HepG2 (cell line): Measurements from ENCODE around the gene RPS2. TPM values are rescaled to one million over a fixed set of nuclear protein-coding genes. Genes with fewer than 3 reads are reported as not detected.

Experiments used
- ATAC-seq: fragments of 200-7000 bp; cut with Tn5 transposase; 3 replicates; pipeline ENCODE4 v1.9.1; 2020; ENCODE audit warnings: mild to moderate bottlenecking, moderate library complexity
- BruUV-seq: library from RNA; stranded (reverse); fragments of 400-500 nt; replicated peaks from 2 replicates; lab custom pipeline; 2021; lab: Mats Ljungman, UMichigan
- CTCF ChIA-PET: fragments of 300-600 bp; formaldehyde crosslinking; extraction: SDS; loops from one replicate; lab custom pipeline; 2021; ENCODE audit warnings: low total read pairs, inconsistent platforms, low intra/inter-chr PET ratio; lab: Yijun Ruan, JAX
- POLR2A ChIA-PET: fragments of 350-600 bp; sonication (Branson Sonifier 250); formaldehyde crosslinking; loops from one replicate; lab custom pipeline; 2020; ENCODE audit warnings: antibody characterized with exemption, inconsistent platforms; lab: Yijun Ruan, JAX
- DNase-seq: peaks from one replicate; pipeline ENCODE4 v3.0.0-alpha.2; 2015; ENCODE audit warnings: low spot score
- FAIRE-seq: peaks from 3 replicates; lab custom pipeline; 2011; peaks lifted over from hg19 to GRCh38; lab: Jason Lieb, UNC
- H2AFZ ChIP-seq: one replicate; pipeline ENCODE4 v1.6.1; 2011; ENCODE audit warnings: low read length, inconsistent platforms
- H3K27ac ChIP-seq: fragments of 300-600 bp; 3 replicates; pipeline ENCODE4 v1.8.0; 2011; ENCODE audit warnings: mixed run types, mild to moderate bottlenecking, mixed read lengths, low read length, inconsistent platforms; ENCODE audit not compliant: insufficient read depth; ENCODE audit errors: extremely low read length
- H3K27me3 ChIP-seq, 2 experiments: fragments of 200-600 bp in 1 of 2; 2 replicates in 1 of 2; 3 replicates in 1 of 2; pipeline versions ENCODE4 v1.6.0 to v1.8.0; 2011; ENCODE audit warnings: low read length in 2 of 2, mild to moderate bottlenecking in 2 of 2, moderate library complexity in 2 of 2, inconsistent platforms in 1 of 2; ENCODE audit not compliant: insufficient read depth in 2 of 2, control insufficient read depth in 1 of 2
- H3K36me3 ChIP-seq, 2 experiments: fragments of 200-600 bp in 1 of 2; replicated peaks in 1 of 2; 2 replicates in 1 of 2; 3 replicates in 1 of 2; pipeline versions ENCODE4 v1.5.1 to v1.8.0; 2011; ENCODE audit warnings: low read length in 2 of 2, inconsistent platforms in 1 of 2; ENCODE audit not compliant: insufficient read depth in 2 of 2, control insufficient read depth in 1 of 2
- H3K4me1 ChIP-seq: 2 replicates; pipeline ENCODE4 v1.5.1; 2012; ENCODE audit warnings: low read length, inconsistent platforms; ENCODE audit not compliant: insufficient read depth
- H3K4me2 ChIP-seq: 2 replicates; pipeline ENCODE4 v1.6.0; 2011; ENCODE audit warnings: low read depth, low read length, inconsistent platforms
- H3K4me3 ChIP-seq, 3 experiments: fragments of 200-600 bp in 1 of 3; sonication (generic), shearing (Covaris generic) in 1 of 3; replicated peaks in 1 of 3; 2 replicates each; pipeline ENCODE4 v1.5.1; 2011 to 2016; ENCODE audit warnings: low read length in 3 of 3, inconsistent platforms in 2 of 3, low read depth in 2 of 3, mild to moderate bottlenecking in 2 of 3, control low read depth in 1 of 3, mixed read lengths in 1 of 3; ENCODE audit not compliant: insufficient read depth in 1 of 3
- H3K79me2 ChIP-seq: one replicate; pipeline ENCODE4 v1.6.1; 2011; ENCODE audit warnings: low read length, inconsistent platforms; ENCODE audit not compliant: insufficient read depth
- H3K9ac ChIP-seq: 2 replicates; pipeline ENCODE4 v1.6.0; 2011; ENCODE audit warnings: mild to moderate bottlenecking, low read depth, low read length, inconsistent platforms; ENCODE audit not compliant: insufficient read depth
- H3K9me3 ChIP-seq: 2 replicates; pipeline ENCODE4 v1.5.1; 2012; ENCODE audit warnings: mild to moderate bottlenecking, low read length
- H4K20me1 ChIP-seq: 2 replicates; pipeline ENCODE4 v1.6.0; 2011; ENCODE audit warnings: inconsistent platforms, mild to moderate bottlenecking, low read length, moderate library complexity; ENCODE audit not compliant: insufficient read depth
- CERS6 ChIP-seq: sonication (generic); formaldehyde crosslinking; IDR thresholded peaks from 2 replicates; pipeline ENCODE4 v1.5.0; 2020; ENCODE audit warnings: missing genetic modification reagents
- GFI1 ChIP-seq: sonication (generic); formaldehyde crosslinking; IDR thresholded peaks from 2 replicates; pipeline ENCODE4 v1.5.0; 2020; ENCODE audit warnings: missing genetic modification reagents, mild to moderate bottlenecking, borderline replicate concordance
- HNF1B ChIP-seq: sonication (generic); formaldehyde crosslinking; IDR thresholded peaks from 2 replicates; pipeline ENCODE4 v1.5.1; 2020; ENCODE audit warnings: mild to moderate bottlenecking, moderate library complexity, missing genetic modification reagents
- JUND ChIP-seq: sonication (generic); formaldehyde crosslinking; IDR thresholded peaks from 2 replicates; pipeline ENCODE4 v1.8.0; 2022; ENCODE audit warnings: mild to moderate bottlenecking, missing genetic modification reagents
- MAFK ChIP-seq, 2 experiments: IDR thresholded peaks in 1 of 2; conservative IDR thresholded peaks in 1 of 2; 2 replicates each; pipeline ENCODE4 v1.6.1; 2011; ENCODE audit warnings: improper control_type of control experiment in 2 of 2, low read length in 2 of 2
- NR2F1 ChIP-seq, 2 experiments: fragments of 450-650 bp in 1 of 2; formaldehyde crosslinking in 1 of 2; IDR thresholded peaks; 2 replicates each; pipeline versions ENCODE4 v1.5.0 to v1.6.1; 2016 to 2020; ENCODE audit warnings: mild to moderate bottlenecking in 1 of 2, missing compliant biosample characterization in 1 of 2, missing genetic modification reagents in 1 of 2, moderate library complexity in 1 of 2
- PAWR ChIP-seq: sonication (generic); formaldehyde crosslinking; IDR thresholded peaks from 2 replicates; pipeline ENCODE4 v1.4.0; 2020; ENCODE audit warnings: missing genetic modification reagents, mild to moderate bottlenecking, borderline replicate concordance
- PHF21A ChIP-seq: sonication (generic); formaldehyde crosslinking; IDR thresholded peaks from 2 replicates; pipeline ENCODE4 v1.5.0; 2020; ENCODE audit warnings: mild to moderate bottlenecking, missing genetic modification reagents
- POLR2A ChIP-seq, 2 experiments: IDR thresholded peaks; 2 replicates each; pipeline ENCODE4 v1.6.1; 2011; ENCODE audit warnings: low read depth in 2 of 2, low read length in 2 of 2, mild to moderate bottlenecking in 1 of 2, moderate library complexity in 1 of 2; ENCODE audit not compliant: insufficient read depth in 1 of 2
- RBM39 ChIP-seq: fragments of 200-400 bp; formaldehyde crosslinking; IDR thresholded peaks from one replicate; pipeline ENCODE4 v1.6.1; 2018; ENCODE audit warnings: antibody characterized with exemption, mild to moderate bottlenecking, low read depth, low read length; ENCODE audit not compliant: poor library complexity, severe bottlenecking
- SP2 ChIP-seq: sonication (generic); formaldehyde crosslinking; IDR thresholded peaks from 2 replicates; pipeline ENCODE4 v1.5.1; 2020; ENCODE audit warnings: mild to moderate bottlenecking, missing genetic modification reagents
- TAF1 ChIP-seq: sonication (generic); formaldehyde crosslinking; IDR thresholded peaks from 2 replicates; pipeline ENCODE4 v1.4.0; 2020; ENCODE audit warnings: missing genetic modification reagents
- ZNF264 ChIP-seq: sonication (generic); formaldehyde crosslinking; IDR thresholded peaks from 2 replicates; pipeline ENCODE4 v1.4.0; 2020; ENCODE audit warnings: missing genetic modification reagents
- ZNF441 ChIP-seq: sonication (generic); formaldehyde crosslinking; IDR thresholded peaks from 2 replicates; pipeline ENCODE4 v1.7.0; 2021; ENCODE audit warnings: missing genetic modification reagents, borderline replicate concordance
- ZNF616 ChIP-seq: sonication (generic); formaldehyde crosslinking; IDR thresholded peaks from 2 replicates; pipeline ENCODE4 v1.5.0; 2020; ENCODE audit warnings: low read depth, mild to moderate bottlenecking, missing genetic modification reagents
- whole genome bisulfite sequencing: methylation state at CpG from one replicate; pipeline ENCODE4 v1.1.6; 2017; ENCODE audit warnings: low lambda C conversion rate; 5-methylcytosine and 5-hydroxymethylcytosine counted together
- in situ Hi-C: cut with HindIII; loops from 2 replicates; pipeline ENCODE4 v1.10.0; 2017; ENCODE audit warnings: low pct_unique_long_range_greater_than_20kb; ENCODE audit not compliant: extremely low pct_ligation_motif_present
- intact Hi-C: fragments of 100-400 bp; cut with micrococcal nuclease; formaldehyde crosslinking; loops from one replicate; pipeline ENCODE4 v1.10.0; 2022; ENCODE audit not compliant: unreplicated experiment
- polyA plus RNA-seq, 8 experiments: library from polyadenylated mRNA; depleted of rRNA in 3 of 8; stranded (reverse) in 7 of 8; unstranded in 1 of 8; fragments of >200 nt; fragmentation: Illumina TruSeq in 4 of 8; extraction: Trizol in 4 of 8; gene quantifications; 2 replicates each; pipeline versions ENCODE4 v1.2.1 to v1.2.3, GENCODE V29; 2011 to 2016; ENCODE audit warnings: low read depth in 4 of 8, missing spikeins in 1 of 8, mixed read lengths in 1 of 8; ENCODE audit not compliant: insufficient read depth in 1 of 8
- total RNA-seq, 5 experiments: library from RNA; depleted of rRNA; stranded (reverse); fragments of >200 nt; fragmentation: Illumina TruSeq; extraction: Trizol; gene quantifications; 2 replicates each; pipeline ENCODE4 v1.2.3, GENCODE V29; 2016; ENCODE audit warnings: low read depth in 1 of 5

RPS2 gene
- total and polyA plus RNA-seq, 2 of the 13 experiments (the other 11 are each of a cell fraction or from before 2014, with no cell fraction given) = 1,908 to 4,514 TPM

- TF ChIP-seq ZNF616 (CRISPR knock-in tag) = peak; percentile 65; the same call in 1 of the 2 replicates
- no peak for TF ChIP-seq CERS6 (CRISPR knock-in tag)
- TF ChIP-seq NR2F1 (CRISPR knock-in tag; IDR thresholded peaks at IDR 0.05) = no peak
- no peak for TF ChIP-seq ZNF264 (CRISPR knock-in tag)
- TF ChIP-seq, all 625 proteins: peak for 229
These were observed 34.9 kb downstream of the RPS2 start (continued) for GRCh38 chr16:1929578-1930337.

GRCh38 chr16:1929105-1929504 lies 35.5 kb downstream of the RPS2 start:
- Histone ChIP-seq H3K27ac (peak overlapping the region; percentile 38), H3K9ac (peak overlapping the region; percentile 67), H3K36me3 (no peaks in the 10 kb centered on the region), H3K27me3 (peaks cover 3 to 10% of the 10 kb centered on the region in 2 experiments; a peak in 2 of 5 replicates), H3K9me3 (no peaks in the 10 kb centered on the region), H3K79me2 (no peaks in the 10 kb centered on the region), H3K4me3 (peak overlapping the region; percentile 59 to 73 (median 70)), H2AFZ (peak overlapping the region; percentile 40), H3K4me1 (peaks cover 77% of the 10 kb centered on the region), H3K4me2 (peak overlapping the region; percentile 78), H4K20me1 (no peaks in the 10 kb centered on the region)
- intact Hi-C loops = no loop called here
- DNase-seq (no peak), FAIRE-seq (peak; percentile 51), ATAC-seq (peak; percentile 27)
- in situ Hi-C loops = no loop called here
- ChIA-PET POLR2A (interaction anchor here (0.6 to 2.7 kb wide), 12 partner anchors 11 to 147 kb away, joined by 3 to 14 read pairs (median 4); partner anchors contain the start of genes FAHD1, HAGH, MSRB1 and NUBP2), CTCF (interaction anchor here (0.7 to 2.2 kb wide), 5 partner anchors 12 to 116 kb away, joined by 3 to 22 read pairs (median 3); no protein-coding TSS in a partner anchor)
- BruUV-seq = no TSS peak
- 17% methylated on average over 8 of the region's 11 CpGs for WGBS
- TF ChIP-seq ZNF441 (CRISPR knock-in tag) (peak; percentile 85), SP2 (CRISPR knock-in tag) (peak; percentile 3; the same call in 1 of the 2 replicates), PHF21A (CRISPR knock-in tag) (0 out of 2 replicates have a peak, but pooled peaks have one; percentile 26), RBM39 (no peak), MAFK (conservative IDR thresholded peaks at IDR 0.05 in 1 of 2, IDR thresholded peaks at IDR 0.05 in 1 of 2; ENCODE audit: low read length in 2 of 2) (no peak), HNF1B (CRISPR knock-in tag) (peak; percentile 18; the same call in 1 of the 2 replicates), POLR2A (IDR thresholded peaks at IDR 0.05; ENCODE audit: insufficient read depth in 1 of 2, low read depth in 2 of 2, low read length in 2 of 2) (peak in 1 of 2 experiments; percentile 33; a peak in 2 of 4 replicates), GFI1 (CRISPR knock-in tag) (0 out of 2 replicates have a peak, but pooled peaks have one; percentile 25), PAWR (0 out of 2 replicates have a peak, but pooled peaks have one; percentile 1), JUND (no peak), TAF1 (CRISPR knock-in tag) (no peak)
